Measurements from ENCODE around the gene LZTS3. TPM values are rescaled to one million over a fixed set of nuclear protein-coding genes. Genes with fewer than 3 reads are reported as not detected.

Gene LZTS3
- total and polyA plus RNA-seq, 2 of the 13 experiments (the other 11 are each of a cell fraction or from before 2014, with no cell fraction given), result 10.1 to 31.3 TPM

DNA sequence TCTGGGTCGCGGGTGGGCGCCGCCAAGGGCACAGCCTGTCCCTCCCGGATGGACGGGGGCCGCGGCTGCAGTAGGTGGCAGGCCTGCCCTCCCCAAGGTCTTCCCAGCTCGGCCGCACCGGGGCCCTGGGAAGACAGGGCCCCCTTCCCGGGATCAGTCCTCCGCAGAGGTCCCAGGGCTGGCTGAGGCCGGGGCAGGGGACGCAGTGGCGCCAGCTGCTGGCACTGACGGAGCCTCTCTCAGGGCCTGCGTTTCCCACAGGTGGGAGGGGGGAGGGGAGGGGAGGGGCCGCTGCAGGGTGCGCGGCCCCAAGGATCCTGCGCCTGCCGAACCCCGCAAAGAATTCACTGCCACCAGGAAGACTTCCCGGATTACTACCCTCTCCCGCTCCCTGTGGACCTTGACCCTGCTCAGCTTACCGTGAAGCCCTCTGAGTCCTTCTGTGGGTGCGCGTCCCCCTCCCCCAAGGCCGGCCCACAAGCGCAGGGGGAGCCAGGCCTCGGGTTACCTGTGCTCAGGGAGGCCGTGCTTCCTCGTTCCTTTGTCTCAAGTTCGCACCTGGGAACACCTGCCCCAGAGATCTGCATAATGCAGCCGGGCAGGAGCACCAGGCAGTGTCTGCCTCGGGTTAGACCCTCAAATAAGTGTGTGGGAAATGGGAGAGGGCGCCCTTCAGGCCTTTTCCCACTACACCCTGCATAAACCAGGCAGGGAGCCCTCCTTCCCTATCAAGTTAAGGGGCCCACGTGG, 5.1 kb downstream of the LZTS3 start (continued):
- TF ChIP-seq, protein P1, sequence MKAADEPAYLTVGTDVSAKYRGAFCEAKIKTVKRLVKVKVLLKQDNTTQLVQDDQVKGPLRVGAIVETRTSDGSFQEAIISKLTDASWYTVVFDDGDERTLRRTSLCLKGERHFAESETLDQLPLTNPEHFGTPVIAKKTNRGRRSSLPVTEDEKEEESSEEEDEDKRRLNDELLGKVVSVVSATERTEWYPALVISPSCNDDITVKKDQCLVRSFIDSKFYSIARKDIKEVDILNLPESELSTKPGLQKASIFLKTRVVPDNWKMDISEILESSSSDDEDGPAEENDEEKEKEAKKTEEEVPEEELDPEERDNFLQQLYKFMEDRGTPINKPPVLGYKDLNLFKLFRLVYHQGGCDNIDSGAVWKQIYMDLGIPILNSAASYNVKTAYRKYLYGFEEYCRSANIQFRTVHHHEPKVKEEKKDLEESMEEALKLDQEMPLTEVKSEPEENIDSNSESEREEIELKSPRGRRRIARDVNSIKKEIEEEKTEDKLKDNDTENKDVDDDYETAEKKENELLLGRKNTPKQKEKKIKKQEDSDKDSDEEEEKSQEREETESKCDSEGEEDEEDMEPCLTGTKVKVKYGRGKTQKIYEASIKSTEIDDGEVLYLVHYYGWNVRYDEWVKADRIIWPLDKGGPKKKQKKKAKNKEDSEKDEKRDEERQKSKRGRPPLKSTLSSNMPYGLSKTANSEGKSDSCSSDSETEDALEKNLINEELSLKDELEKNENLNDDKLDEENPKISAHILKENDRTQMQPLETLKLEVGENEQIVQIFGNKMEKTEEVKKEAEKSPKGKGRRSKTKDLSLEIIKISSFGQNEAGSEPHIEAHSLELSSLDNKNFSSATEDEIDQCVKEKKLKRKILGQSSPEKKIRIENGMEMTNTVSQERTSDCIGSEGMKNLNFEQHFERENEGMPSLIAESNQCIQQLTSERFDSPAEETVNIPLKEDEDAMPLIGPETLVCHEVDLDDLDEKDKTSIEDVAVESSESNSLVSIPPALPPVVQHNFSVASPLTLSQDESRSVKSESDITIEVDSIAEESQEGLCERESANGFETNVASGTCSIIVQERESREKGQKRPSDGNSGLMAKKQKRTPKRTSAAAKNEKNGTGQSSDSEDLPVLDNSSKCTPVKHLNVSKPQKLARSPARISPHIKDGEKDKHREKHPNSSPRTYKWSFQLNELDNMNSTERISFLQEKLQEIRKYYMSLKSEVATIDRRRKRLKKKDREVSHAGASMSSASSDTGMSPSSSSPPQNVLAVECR (CRISPR knock-in tag; IDR thresholded peaks at IDR 0.05; ENCODE audit: borderline replicate concordance), result peak; percentile 91
- TF ChIP-seq, protein P2, sequence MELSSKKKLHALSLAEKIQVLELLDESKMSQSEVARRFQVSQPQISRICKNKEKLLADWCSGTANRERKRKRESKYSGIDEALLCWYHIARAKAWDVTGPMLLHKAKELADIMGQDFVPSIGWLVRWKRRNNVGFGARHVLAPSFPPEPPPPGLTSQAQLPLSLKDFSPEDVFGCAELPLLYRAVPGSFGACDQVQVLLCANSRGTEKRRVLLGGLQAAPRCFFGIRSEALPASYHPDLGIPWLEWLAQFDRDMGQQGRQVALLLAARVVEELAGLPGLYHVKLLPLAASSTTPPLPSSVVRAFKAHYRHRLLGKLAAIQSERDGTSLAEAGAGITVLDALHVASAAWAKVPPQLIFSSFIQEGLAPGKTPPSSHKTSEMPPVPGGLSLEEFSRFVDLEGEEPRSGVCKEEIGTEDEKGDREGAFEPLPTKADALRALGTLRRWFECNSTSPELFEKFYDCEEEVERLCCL (CRISPR knock-in tag; IDR thresholded peaks at IDR 0.05; ENCODE audit: borderline replicate concordance), result no peak
- peak; percentile 99 for TF ChIP-seq ZFX (CRISPR knock-in tag; IDR thresholded peaks at IDR 0.05; ENCODE audit: low read depth)
- no peak for TF ChIP-seq FOXM1 (CRISPR knock-in tag; IDR thresholded peaks at IDR 0.05)
- TF ChIP-seq SIX4 (CRISPR knock-in tag; IDR thresholded peaks at IDR 0.05), result peak; percentile 87
- TF ChIP-seq, protein P3, sequence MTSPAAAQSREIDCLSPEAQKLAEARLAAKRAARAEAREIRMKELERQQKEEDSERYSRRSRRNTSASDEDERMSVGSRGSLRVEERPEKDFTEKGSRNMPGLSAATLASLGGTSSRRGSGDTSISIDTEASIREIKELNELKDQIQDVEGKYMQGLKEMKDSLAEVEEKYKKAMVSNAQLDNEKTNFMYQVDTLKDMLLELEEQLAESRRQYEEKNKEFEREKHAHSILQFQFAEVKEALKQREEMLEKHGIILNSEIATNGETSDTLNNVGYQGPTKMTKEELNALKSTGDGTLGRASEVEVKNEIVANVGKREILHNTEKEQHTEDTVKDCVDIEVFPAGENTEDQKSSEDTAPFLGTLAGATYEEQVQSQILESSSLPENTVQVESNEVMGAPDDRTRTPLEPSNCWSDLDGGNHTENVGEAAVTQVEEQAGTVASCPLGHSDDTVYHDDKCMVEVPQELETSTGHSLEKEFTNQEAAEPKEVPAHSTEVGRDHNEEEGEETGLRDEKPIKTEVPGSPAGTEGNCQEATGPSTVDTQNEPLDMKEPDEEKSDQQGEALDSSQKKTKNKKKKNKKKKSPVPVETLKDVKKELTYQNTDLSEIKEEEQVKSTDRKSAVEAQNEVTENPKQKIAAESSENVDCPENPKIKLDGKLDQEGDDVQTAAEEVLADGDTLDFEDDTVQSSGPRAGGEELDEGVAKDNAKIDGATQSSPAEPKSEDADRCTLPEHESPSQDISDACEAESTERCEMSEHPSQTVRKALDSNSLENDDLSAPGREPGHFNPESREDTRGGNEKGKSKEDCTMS (CRISPR knock-in tag; conservative IDR thresholded peaks at IDR 0.05), result no peak
- peak; percentile 31; the same call in 1 of the 2 replicates for TF ChIP-seq DR1 (CRISPR knock-in tag; IDR thresholded peaks at IDR 0.05)
- TF ChIP-seq PHB2 (IDR thresholded peaks at IDR 0.05; ENCODE audit: partially characterized antibody), result no peak
- TF ChIP-seq, protein P4, sequence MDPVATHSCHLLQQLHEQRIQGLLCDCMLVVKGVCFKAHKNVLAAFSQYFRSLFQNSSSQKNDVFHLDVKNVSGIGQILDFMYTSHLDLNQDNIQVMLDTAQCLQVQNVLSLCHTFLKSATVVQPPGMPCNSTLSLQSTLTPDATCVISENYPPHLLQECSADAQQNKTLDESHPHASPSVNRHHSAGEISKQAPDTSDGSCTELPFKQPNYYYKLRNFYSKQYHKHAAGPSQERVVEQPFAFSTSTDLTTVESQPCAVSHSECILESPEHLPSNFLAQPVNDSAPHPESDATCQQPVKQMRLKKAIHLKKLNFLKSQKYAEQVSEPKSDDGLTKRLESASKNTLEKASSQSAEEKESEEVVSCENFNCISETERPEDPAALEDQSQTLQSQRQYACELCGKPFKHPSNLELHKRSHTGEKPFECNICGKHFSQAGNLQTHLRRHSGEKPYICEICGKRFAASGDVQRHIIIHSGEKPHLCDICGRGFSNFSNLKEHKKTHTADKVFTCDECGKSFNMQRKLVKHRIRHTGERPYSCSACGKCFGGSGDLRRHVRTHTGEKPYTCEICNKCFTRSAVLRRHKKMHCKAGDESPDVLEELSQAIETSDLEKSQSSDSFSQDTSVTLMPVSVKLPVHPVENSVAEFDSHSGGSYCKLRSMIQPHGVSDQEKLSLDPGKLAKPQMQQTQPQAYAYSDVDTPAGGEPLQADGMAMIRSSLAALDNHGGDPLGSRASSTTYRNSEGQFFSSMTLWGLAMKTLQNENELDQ (CRISPR knock-in tag; IDR thresholded peaks at IDR 0.05; ENCODE audit: borderline replicate concordance), result no peak
- peak; percentile 88; the same call in 1 of the 2 replicates for TF ChIP-seq NFKBIZ (CRISPR knock-in tag; IDR thresholded peaks at IDR 0.05)
- TF ChIP-seq MED8 (CRISPR knock-in tag; IDR thresholded peaks at IDR 0.05; ENCODE audit: insufficient replicate concordance), result peak; percentile 70
- peak; percentile 89; the same call in 1 of the 2 replicates for TF ChIP-seq GLI4 (CRISPR knock-in tag; IDR thresholded peaks at IDR 0.05; ENCODE audit: borderline replicate concordance)
- no peak for TF ChIP-seq ZNF234 (CRISPR knock-in tag; conservative IDR thresholded peaks at IDR 0.05)
- TF ChIP-seq ZNF251 (CRISPR knock-in tag; IDR thresholded peaks at IDR 0.05), result 0 out of 2 replicates have a peak, but pooled peaks have one; percentile 27
- TF ChIP-seq ETV6 (CRISPR knock-in tag; conservative IDR thresholded peaks at IDR 0.05), result 0 out of 2 replicates have a peak, but pooled peaks have one; percentile 61
- TF ChIP-seq HNRNPUL1 (IDR thresholded peaks at IDR 0.05; ENCODE audit: low read depth, low read length), result no peak
- peak; percentile 85 for TF ChIP-seq HIVEP1 (CRISPR knock-in tag; IDR thresholded peaks at IDR 0.05)
